ENCODE results near the gene MYOM1. TPM values are rescaled to one million over a fixed set of nuclear protein-coding genes. Genes with fewer than 3 reads are reported as not detected.

The MYOM1 gene
- polyA plus RNA-seq, 1 donor: 8.7 TPM

GRCh38 chr18:3250237-3251107, 30.7 kb upstream of the MYOM1 start:
- Histone ChIP-seq H3K36me3 (ENCODE audit: control insufficient read depth, insufficient read depth, low read length) (peaks cover 28% of the 10 kb centered on the region), H3K4me3 (ENCODE audit: low read length) (no peak overlapping the region), H3K27ac (ENCODE audit: low read length) (no peak overlapping the region), H3K4me1 (ENCODE audit: control insufficient read depth, insufficient read depth, low read length) (peaks cover 9% of the 10 kb centered on the region), H3K9me3 (ENCODE audit: control insufficient read depth, low read depth, low read length) (no peaks in the 10 kb centered on the region), H3K27me3 (ENCODE audit: control insufficient read depth, insufficient read depth, low read length) (no peaks in the 10 kb centered on the region)
- WGBS (ENCODE audit: insufficient coverage, low lambda C conversion rate): 75% methylated on average over 4 of the region's 6 CpGs
- no peak for DNase-seq

- WGBS (ENCODE audit: insufficient coverage, low lambda C conversion rate): no CpG with 5 or more reads among the region's 9 CpGs
- H3K4me1 ChIP-seq (ENCODE audit: control insufficient read depth, insufficient read depth, low read length): peaks cover 9% of the 10 kb centered on the region
Observed at GRCh38 chr18:3248658-3249359, 29.0 kb upstream of the MYOM1 start.

GRCh38 chr18:3248062-3248657, 28.4 kb upstream of the MYOM1 start:
- no peaks in the 10 kb centered on the region for H3K9me3 ChIP-seq (ENCODE audit: control insufficient read depth, low read depth, low read length)
- H3K4me3 ChIP-seq (ENCODE audit: low read length): peak overlapping the region; percentile 96
- peak in 1 of 2 donors; percentile 48 for DNase-seq
- peaks cover 9% of the 10 kb centered on the region for H3K4me1 ChIP-seq (ENCODE audit: control insufficient read depth, insufficient read depth, low read length)
- no peaks in the 10 kb centered on the region for H3K27me3 ChIP-seq (ENCODE audit: control insufficient read depth, insufficient read depth, low read length)
- H3K27ac ChIP-seq (ENCODE audit: low read length): peak overlapping the region; percentile 100
- WGBS (ENCODE audit: insufficient coverage, low lambda C conversion rate): 0% methylated on average over 5 of the region's 22 CpGs
- H3K36me3 ChIP-seq (ENCODE audit: control insufficient read depth, insufficient read depth, low read length): peaks cover 5% of the 10 kb centered on the region

More at GRCh38 chr18:3248658-3249359, 29.0 kb upstream of the MYOM1 start:
- Histone ChIP-seq H3K27ac (ENCODE audit: low read length) (peak overlapping the region; percentile 100), H3K4me3 (ENCODE audit: low read length) (peak overlapping the region; percentile 96), H3K27me3 (ENCODE audit: control insufficient read depth, insufficient read depth, low read length) (no peaks in the 10 kb centered on the region), H3K9me3 (ENCODE audit: control insufficient read depth, low read depth, low read length) (no peaks in the 10 kb centered on the region), H3K36me3 (ENCODE audit: control insufficient read depth, insufficient read depth, low read length) (peaks cover 11% of the 10 kb centered on the region)
- DNase-seq: peak; percentile 69 to 84

DNA sequence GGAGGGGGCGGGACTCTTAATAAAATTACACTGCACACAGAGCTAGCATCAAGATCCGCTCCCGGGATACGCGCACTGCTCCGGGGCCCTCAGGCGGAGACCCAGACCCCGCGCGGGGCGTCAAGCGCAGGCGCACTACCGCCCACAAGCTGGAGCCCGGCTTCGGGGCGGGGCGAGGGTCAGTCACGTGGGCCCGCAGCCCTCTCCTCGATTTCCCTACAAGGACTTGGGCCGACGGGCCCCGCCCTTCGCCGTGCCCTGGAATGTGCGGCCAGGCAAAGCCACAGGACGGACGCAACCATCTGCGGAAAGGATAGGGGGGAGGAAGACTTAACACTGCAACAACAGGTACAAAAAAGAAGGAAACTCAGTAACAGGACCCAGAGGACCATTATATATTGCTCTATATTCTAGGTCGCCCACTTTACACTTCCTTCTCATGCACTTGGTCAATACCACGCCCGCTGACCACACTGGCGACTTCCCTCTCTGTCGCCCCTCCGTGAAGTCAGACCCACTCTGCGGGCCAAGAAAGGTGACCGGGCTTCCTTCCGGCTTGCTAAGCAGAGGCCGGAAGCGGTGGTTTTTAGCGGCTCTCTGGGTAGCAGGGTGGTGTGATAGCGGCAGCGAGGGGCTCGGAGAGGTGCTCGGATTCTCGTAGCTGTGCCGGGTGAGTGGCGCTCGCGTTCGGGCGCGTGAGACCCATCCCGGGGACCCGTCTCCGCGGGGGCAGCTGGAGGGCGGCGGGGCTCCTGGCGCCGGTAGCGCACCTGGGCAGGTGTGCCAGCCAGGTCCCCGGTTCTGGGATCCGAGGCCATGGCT, 27.7 kb upstream of the MYOM1 start, which contains the start of gene MYL12A:
Gene MYL12A, plus strand, starts transcription at position 562 of the 822 bp plus-strand sequence. CDS start 5,447 bp downstream, outside the sequence.
- WGBS (ENCODE audit: insufficient coverage, low lambda C conversion rate): no CpG with 5 or more reads among the region's 65 CpGs
- peaks cover 9% of the 10 kb centered on the region for H3K4me1 ChIP-seq (ENCODE audit: control insufficient read depth, insufficient read depth, low read length)
- H3K36me3 ChIP-seq (ENCODE audit: control insufficient read depth, insufficient read depth, low read length): peaks cover 4% of the 10 kb centered on the region
- DNase-seq: peak; percentile 98 to 99
- no peaks in the 10 kb centered on the region for H3K27me3 ChIP-seq (ENCODE audit: control insufficient read depth, insufficient read depth, low read length)
- H3K4me3 ChIP-seq (ENCODE audit: low read length): peak within 1 kb of the TSS; percentile 96
- H3K27ac ChIP-seq (ENCODE audit: low read length): peak within 1 kb of the TSS; percentile 100
- no peaks in the 10 kb centered on the region for H3K9me3 ChIP-seq (ENCODE audit: control insufficient read depth, low read depth, low read length)

- no peak for DNase-seq
Observed at GRCh38 chr18:3246635-3247239, 27.0 kb upstream of the MYOM1 start.

GRCh38 chr18:3245853-3246634, 26.3 kb upstream of the MYOM1 start:
- peak overlapping the region; percentile 100 for H3K27ac ChIP-seq (ENCODE audit: low read length)
- H3K36me3 ChIP-seq (ENCODE audit: control insufficient read depth, insufficient read depth, low read length): peaks cover 4% of the 10 kb centered on the region
- H3K4me1 ChIP-seq (ENCODE audit: control insufficient read depth, insufficient read depth, low read length): peaks cover 9% of the 10 kb centered on the region
- H3K9me3 ChIP-seq (ENCODE audit: control insufficient read depth, low read depth, low read length): peaks cover 4% of the 10 kb centered on the region
- WGBS (ENCODE audit: insufficient coverage, low lambda C conversion rate): 0% methylated on average over 1 of the region's 29 CpGs
- no peaks in the 10 kb centered on the region for H3K27me3 ChIP-seq (ENCODE audit: control insufficient read depth, insufficient read depth, low read length)
- peak; percentile 92 to 93 for DNase-seq
- H3K4me3 ChIP-seq (ENCODE audit: low read length): peak overlapping the region; percentile 96

More at GRCh38 chr18:3246635-3247239, 27.0 kb upstream of the MYOM1 start:
- Histone ChIP-seq H3K36me3 (ENCODE audit: control insufficient read depth, insufficient read depth, low read length) (peaks cover 4% of the 10 kb centered on the region), H3K4me1 (ENCODE audit: control insufficient read depth, insufficient read depth, low read length) (peaks cover 9% of the 10 kb centered on the region), H3K4me3 (ENCODE audit: low read length) (peak overlapping the region; percentile 96), H3K9me3 (ENCODE audit: control insufficient read depth, low read depth, low read length) (no peaks in the 10 kb centered on the region), H3K27ac (ENCODE audit: low read length) (peak overlapping the region; percentile 100), H3K27me3 (ENCODE audit: control insufficient read depth, insufficient read depth, low read length) (no peaks in the 10 kb centered on the region)
- WGBS (ENCODE audit: insufficient coverage, low lambda C conversion rate): 36% methylated on average over 5 of the region's 23 CpGs

DNA sequence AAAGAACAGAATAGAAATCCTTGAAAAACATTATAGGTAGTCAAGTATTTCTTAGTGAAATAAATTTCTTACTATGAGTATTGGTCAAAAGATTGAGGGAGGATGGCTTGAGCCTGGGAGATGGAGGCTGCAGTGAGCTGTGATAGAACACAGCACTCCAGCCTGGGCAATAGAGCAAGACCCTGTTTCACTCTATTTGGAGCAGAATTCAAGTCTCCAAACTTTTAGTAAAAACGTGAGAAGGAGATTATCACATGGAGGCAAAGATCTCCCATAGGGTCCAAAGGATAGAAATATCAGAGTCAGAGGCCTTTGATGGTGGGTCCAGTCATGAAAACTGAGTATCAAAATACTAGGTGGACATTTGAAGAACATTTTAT, 25.4 kb upstream of the MYOM1 start:
- DNase-seq: no peak
- Histone ChIP-seq H3K27me3 (ENCODE audit: control insufficient read depth, insufficient read depth, low read length) (no peaks in the 10 kb centered on the region), H3K4me3 (ENCODE audit: low read length) (no peak overlapping the region), H3K4me1 (ENCODE audit: control insufficient read depth, insufficient read depth, low read length) (peaks cover 9% of the 10 kb centered on the region), H3K36me3 (ENCODE audit: control insufficient read depth, insufficient read depth, low read length) (peaks cover 4% of the 10 kb centered on the region), H3K9me3 (ENCODE audit: control insufficient read depth, low read depth, low read length) (peaks cover 4% of the 10 kb centered on the region), H3K27ac (ENCODE audit: low read length) (peak overlapping the region; percentile 100)
- no CpG with 5 or more reads among the region's 1 CpG for WGBS (ENCODE audit: insufficient coverage, low lambda C conversion rate)

GRCh38 chr18:3238742-3239141, 19.0 kb upstream of the MYOM1 start:
- WGBS (ENCODE audit: insufficient coverage, low lambda C conversion rate): no CpG with 5 or more reads among the region's 2 CpGs
- no peaks in the 10 kb centered on the region for H3K36me3 ChIP-seq (ENCODE audit: control insufficient read depth, insufficient read depth, low read length)
- DNase-seq: no peak
- H3K4me3 ChIP-seq (ENCODE audit: low read length): no peak overlapping the region
- H3K27ac ChIP-seq (ENCODE audit: low read length): no peak overlapping the region
- peaks cover 4% of the 10 kb centered on the region for H3K9me3 ChIP-seq (ENCODE audit: control insufficient read depth, low read depth, low read length)
- no peaks in the 10 kb centered on the region for H3K4me1 ChIP-seq (ENCODE audit: control insufficient read depth, insufficient read depth, low read length)
- H3K27me3 ChIP-seq (ENCODE audit: control insufficient read depth, insufficient read depth, low read length): no peaks in the 10 kb centered on the region

- WGBS (ENCODE audit: insufficient coverage, low lambda C conversion rate): 80% methylated on average over 2 of the region's 4 CpGs
- no peak for DNase-seq
- Histone ChIP-seq H3K36me3 (ENCODE audit: control insufficient read depth, insufficient read depth, low read length) (no peaks in the 10 kb centered on the region), H3K4me3 (ENCODE audit: low read length) (no peak overlapping the region), H3K27me3 (ENCODE audit: control insufficient read depth, insufficient read depth, low read length) (no peaks in the 10 kb centered on the region), H3K9me3 (ENCODE audit: control insufficient read depth, low read depth, low read length) (peaks cover 4% of the 10 kb centered on the region), H3K4me1 (ENCODE audit: control insufficient read depth, insufficient read depth, low read length) (no peaks in the 10 kb centered on the region), H3K27ac (ENCODE audit: low read length) (no peak overlapping the region)
Observed at GRCh38 chr18:3236470-3236869, 16.7 kb upstream of the MYOM1 start.

All from large intestine (tissue), 3 donors.